AG10803 (cell line): ENCODE measurements around the gene LINS1.

Experiments used
- DNase-seq: peaks from one replicate; pipeline ENCODE4 v3.0.0; 2010; ENCODE audit warnings: low read depth
- H3K4me3 ChIP-seq: 2 replicates; pipeline ENCODE4 v1.5.1; 2011; ENCODE audit warnings: mild to moderate bottlenecking, low read length, control low read depth
- CTCF ChIP-seq: conservative IDR thresholded peaks from 2 replicates; pipeline ENCODE4 v1.5.1; 2011; ENCODE audit warnings: mild to moderate bottlenecking, low read length, control low read depth, inconsistent platforms

The LINS1 gene

GRCh38 chr15:100517846-100518245 lies 84.1 kb downstream of the LINS1 start:
- no peak overlapping the region for H3K4me3 ChIP-seq
- TF ChIP-seq CTCF = no peak
- DNase-seq = no peak
